Endometrial microvascular endothelial cells (primary cell): ENCODE data around the gene FLNA. TPM values are rescaled to one million over a fixed set of nuclear protein-coding genes. Genes with fewer than 3 reads are reported as not detected.

Experiments used
- in situ Hi-C: cut with HindIII; loops from 2 replicates; pipeline ENCODE4 v1.10.0; 2017; ENCODE audit warnings: low sequenced_read_pairs, low pct_unique_long_range_greater_than_20kb; ENCODE audit errors: inconsistent ontology term
- total RNA-seq: library from RNA; depleted of rRNA; stranded (reverse); fragments of >200 nt; gene quantifications from one replicate; pipeline ENCODE4 v1.2.3, GENCODE V29; 2015; ENCODE audit errors: inconsistent ontology term

The FLNA gene
- total RNA-seq, 1 donor from 2014 or later = 1,820 TPM

DNA sequence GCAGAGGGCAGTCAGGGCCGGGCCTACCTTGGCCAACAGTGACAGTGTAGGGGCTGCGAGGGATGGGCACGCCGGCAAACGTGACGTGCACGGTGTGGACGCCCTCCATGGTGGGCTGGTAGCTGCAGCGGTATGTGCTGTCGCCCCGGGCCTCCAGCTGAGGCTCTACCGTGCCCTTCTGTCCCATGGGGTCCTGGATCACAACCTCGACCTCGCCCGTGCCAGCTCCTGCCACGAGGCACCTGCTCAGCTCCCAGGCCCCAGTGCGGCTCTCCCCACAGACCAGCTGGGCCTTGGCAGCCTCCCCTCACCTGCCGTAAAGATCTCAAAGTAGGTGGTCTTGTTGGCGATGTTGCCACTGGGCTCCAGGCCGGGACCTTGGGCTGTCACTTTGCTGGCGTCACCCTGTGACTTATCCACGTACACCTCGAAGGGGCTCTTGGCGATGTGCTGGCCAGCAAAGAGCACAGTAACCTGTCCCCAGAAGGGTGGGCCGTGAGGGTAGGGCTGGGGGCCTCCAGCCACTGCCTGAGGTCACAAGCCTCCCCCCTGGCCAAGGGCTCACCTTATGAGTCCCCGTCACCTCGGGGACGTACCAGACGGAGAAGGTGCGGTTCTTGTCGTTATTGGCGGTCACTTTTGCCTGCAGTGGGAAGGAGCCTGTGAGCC, 8.3 kb downstream of the FLNA start:
- in situ Hi-C loops = no loop called here

DNA sequence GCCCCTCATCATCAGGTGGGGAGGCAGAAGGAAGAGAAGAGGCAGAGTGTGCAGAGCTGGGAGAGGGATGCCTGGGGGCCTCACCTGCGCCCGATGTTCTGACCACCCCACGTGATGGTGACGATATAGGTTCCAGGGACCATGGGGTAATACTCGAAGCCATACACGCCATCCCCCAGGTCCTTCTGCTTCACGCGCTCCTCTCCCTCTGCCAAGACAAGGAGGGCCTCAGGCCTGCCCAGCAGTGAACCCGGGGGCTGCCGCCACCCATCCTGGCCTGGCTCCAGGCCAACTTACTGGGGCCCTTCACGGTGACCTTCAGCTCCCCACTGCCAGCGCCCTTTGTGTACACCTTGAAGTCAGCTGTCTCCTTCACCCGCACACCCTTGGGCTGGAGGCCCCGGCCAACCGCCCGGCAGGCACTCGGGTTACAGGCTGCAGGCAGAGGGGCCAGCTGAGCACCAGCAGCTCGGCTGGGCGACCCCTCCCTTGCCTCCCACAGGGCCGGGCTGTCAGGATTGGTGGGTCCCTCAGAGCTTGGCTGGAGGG, 9.3 kb downstream of the FLNA start:
- in situ Hi-C loops = no loop called here

DNA sequence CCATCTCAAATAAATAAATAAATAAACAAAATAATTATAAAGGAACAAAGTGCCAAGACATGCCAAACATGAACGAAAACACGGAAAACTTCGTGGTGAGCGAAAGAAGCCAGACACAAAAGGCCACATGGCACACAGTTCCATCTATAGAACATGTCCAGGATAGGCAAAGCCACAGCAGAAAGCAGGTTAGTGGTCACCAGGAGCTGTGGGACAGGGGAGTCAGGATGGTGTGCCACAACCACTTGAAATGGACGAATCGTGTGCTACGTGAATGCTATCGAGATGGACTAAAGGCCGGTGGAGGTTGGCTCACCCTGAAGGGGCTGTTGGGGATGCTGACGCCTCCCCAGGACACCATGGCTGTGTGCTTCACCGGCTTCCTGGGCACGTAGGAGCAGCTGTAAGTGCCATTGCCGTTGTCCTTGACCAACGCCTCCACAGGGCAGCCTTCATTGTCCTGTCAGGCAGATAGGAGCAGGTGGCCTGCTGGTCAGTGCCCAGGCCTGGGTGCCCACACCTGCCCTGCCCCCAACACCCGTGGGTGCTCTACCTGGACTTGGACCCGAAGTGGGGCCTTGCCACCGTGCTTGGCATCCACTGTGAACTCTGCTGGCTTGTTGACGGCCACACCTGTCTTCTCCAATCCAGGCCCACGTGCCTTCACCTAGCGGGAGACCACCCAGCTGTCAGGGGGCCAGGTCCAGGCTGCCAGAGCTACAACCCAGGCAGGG, 10.6 kb downstream of the FLNA start:
- in situ Hi-C loops = no loop called here

DNA sequence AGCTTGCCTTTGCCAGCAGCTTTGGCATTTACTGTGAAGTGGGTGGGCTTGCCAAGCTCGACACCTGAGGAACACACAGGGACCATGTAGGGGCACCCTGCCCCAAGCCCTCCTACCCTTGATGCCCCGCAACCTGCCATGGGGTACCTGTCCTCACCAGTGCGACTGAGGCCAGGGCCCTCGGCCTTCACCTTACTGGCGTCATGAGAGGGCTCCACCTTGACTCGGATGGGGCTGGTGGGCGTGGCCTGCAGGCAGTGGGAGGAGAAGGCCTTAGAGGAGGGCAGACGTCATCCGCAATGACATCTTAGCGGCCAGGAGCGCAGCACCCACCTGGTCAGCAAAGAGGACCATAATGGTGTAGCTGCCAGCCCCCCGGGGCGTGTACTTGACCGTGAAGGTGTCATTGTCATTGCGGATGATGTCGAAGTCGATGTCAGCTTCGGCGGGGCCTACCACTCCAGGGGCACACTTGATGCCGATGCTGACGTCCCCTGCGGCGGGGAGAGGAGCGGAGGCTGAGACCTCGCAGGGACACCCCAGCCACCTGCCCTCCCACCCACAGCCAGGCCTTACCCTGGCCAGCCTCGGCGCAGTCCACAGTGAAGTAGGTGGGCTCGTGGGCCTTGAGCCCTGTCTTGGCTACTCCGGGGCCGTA, 12.2 kb downstream of the FLNA start:
- in situ Hi-C loops = no loop called here

DNA sequence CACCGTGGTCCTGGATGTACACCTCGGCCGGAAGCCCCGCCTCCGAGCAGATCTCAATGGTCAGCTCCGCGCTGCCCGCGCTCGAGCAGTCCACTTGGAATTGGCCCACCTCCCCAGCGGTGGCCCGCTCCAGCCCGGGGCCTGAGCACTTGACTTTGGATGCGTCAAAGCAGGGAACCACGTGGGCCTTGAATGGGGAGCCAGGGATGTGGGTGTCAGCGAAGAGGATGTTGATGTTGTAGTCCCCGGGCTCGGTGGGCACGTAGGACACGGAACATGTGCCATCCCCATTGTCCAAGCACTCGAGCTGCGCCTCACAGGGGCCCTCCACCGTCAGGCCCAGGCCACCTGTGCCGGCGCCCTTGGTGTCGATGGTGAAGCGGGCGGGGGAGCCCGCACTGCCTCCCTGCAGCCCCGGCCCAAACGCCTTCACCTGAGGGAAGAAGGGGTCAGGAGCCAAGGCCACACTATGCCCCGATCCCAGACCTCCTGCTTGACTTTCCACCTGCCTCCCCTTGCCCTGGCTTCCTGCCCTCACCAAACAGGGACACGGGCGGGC, 14.2 kb downstream of the FLNA start:
- in situ Hi-C loops = no loop called here

DNA sequence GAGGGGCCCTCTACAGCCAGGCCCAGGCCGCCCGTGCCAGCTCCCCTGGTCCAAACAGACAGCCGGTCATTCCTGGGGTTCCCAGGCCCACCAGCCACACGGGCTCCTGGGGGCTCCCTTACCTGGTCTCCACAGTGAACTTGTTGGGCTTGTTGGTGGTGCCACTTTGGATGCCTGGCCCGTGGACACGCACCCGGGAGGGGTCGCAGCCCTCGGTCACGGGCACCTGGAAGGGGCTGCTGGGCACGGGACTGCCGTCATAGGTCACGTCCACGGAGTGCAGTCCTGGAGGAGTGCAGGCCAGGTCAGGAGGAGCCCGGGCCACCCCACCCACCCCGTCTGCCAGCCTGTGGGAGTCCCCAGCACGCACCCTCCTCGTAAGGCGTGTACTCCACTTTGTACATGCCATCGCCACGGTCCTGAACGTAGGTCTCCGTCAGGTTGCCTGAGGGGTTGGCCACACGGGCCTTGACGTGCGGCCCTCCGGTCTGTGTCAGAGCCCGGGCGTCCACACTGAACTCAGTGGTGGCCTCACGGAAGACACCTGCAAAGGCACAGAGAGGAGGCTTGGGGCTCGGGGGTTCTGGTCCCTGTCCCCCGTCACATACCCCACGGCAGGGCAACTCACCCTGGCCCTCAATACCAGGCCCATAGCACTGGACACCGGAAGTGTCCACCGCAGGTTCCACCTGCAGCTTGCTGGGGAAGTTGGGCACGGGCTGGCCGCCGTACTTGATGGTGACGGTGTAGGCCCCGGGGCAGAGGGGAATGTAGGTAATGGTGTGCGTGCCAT, 14.9 kb downstream of the FLNA start:
- in situ Hi-C loops = no loop called here

DNA sequence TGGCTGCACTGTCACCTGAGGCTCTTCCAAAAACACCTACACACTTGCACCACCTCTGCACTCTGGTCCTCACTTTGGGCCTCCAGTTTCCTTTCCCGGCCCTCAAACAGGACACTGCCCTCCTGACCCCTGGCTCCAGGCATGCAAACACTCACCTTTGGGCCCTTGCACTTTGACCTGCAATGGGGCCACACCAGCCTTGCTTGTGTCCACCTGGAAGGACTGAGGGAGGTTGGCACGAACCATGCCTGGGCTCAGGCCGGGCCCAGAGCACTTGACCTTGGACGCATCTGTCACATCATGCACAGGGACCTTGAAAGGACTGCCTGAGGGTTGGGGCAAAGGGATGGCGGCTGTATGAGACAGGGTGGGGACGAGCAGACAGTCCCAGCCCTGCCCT, 15.6 kb downstream of the FLNA start:
- in situ Hi-C loops = no loop called here

DNA sequence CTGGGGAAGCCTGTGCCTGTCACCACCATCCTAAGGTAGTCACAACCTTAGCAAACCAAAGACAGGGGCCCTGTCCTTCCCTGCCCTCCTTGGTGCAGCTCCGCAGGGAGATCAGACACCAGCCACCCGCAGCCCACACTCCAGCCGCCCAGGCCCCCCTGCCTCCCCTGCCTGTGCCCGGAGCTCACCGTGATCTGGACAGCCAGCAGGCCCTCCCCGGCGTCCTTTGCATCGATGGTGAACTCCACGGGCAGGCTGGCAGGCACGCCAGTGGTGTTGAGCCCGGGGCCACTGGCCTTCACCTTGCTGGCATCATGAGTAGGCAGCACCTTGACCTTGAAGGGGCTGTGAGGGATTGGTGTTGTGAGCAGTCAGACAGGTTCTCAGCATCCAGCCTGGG, 16.4 kb downstream of the FLNA start:
- in situ Hi-C loops = no loop called here

DNA sequence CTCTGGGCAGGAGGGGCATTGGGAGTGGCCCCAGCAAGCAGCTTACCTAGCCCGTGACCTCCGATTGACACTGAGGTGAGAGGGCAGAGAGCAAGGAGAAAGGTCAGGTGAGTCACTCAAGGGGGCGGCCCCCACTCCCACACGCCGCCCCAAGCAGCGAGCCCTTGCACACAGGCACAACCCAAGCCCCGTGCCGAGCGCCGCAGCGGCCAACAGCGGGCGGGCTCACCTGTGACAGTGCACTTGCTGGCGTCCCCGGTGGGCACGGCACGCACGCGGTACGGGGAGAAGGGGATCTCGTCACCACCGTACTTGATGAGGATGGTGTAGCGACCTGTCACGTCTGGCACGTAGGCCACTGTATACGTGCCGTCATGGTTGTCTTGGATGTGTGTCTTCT, 17.2 kb downstream of the FLNA start:
- in situ Hi-C loops = no loop called here

DNA sequence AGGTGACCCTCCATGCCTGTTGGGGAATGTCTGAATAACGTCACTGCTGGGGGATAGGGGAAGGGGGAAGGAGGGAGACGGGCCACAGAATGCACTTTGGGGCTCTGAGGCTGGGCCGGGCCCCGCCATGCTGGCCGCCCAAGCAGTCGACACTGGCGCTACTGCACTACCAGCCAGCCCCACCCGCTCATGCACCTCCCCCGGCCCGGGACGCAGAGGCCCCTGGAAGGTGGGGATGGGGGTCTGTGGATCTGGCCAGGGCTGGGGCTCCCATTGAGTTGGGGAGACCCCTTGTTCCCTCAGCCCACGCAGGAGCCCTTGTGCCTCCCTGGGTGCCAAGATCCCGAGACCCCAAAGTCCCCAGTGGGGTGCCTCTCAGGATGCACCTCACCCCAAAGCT, 17.8 kb downstream of the FLNA start:
- in situ Hi-C loops = no loop called here

DNA sequence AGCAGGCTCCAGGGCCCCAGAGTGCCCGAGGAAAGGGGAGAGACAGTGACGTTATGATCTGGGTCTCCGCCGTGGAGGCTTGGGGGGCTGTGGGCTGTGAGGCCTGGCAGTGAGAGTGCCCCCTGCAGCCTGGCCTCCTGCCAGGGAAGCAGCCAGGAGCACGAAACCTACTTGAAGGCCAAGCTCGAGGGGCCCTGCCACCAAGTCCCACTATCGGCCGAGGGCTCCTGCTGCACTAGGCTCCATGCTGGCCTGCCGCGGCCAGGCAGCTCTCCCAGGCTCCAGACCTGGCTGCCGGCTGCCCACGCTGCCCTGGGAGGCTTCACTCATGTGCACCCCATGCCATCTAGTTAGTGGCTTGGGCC, 18.7 kb downstream of the FLNA start:
- in situ Hi-C loops = no loop called here

DNA sequence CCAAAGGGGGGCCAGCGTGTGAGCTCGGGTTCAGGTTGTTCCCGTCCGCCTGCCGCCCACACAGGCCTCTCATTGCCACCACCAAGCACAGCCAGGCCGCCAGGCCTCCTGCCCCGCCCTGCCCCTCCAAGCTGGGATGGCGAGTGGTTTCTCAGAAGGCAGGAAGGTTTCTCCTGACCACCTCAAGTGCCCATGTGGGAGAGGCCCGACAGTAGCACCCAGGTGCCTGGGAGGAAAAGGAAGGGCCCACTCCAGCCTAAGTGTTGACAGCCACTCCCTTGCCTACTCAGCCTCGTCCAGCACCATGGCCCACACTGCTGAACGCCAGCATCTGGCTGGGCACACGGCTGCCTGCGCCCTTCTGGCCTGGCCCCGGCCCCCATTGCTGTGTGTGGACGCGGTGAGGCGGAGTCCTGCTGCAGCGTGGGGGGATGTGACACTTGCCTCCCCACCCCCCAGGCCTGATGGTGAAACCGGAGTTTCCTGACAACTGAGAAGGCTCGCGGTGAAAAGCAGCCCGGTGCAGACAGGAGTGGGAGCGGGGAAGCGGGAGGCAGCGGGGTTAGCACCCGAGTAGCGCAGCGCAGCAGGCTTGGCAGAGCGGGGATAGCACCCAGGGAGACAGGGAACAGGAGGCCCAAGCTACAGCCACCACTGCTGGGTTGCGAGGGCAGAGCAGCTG, 19.2 kb downstream of the FLNA start:
- in situ Hi-C loops = no loop called here

DNA sequence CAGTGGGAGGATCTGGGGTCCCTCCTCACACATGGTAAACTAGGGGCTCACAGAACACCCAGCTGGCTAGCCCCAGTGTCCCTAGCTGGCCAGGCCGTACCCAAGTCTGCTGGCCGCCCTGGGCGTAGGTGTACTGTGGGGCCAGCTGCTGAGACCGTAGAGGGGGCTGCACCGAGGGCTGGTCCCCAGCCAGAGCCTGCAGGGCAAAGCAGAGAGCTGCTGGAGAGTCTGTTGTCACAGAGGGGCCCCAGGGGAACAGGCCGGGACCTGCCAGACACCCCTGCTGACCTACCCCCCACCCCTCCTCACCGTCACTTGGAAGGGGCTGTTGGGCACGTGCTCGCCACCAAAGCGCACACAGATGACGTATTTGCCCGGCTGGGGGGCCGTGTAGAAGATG, 19.9 kb downstream of the FLNA start:
- in situ Hi-C loops = no loop called here

DNA sequence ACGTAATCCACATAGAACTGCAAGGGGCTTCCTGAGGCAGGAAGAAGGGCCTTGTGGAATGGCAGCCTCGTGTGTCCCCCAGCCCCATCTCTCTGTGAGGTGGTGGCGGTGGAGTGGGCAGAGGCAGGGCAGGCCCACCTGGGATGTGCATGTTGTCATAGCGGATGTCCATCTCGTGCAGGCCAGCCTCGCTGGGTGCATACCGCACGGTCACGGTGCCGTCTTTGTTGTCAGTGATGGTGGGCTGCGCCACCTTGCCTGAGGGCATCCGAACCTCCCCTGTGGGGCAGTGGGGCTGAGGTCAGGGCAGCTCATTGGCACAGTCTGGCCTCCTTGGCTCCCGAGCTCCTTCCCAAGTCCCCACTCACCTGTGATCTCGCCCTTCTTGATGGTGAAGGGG, 20.4 kb downstream of the FLNA start:
- in situ Hi-C loops = no loop called here

DNA sequence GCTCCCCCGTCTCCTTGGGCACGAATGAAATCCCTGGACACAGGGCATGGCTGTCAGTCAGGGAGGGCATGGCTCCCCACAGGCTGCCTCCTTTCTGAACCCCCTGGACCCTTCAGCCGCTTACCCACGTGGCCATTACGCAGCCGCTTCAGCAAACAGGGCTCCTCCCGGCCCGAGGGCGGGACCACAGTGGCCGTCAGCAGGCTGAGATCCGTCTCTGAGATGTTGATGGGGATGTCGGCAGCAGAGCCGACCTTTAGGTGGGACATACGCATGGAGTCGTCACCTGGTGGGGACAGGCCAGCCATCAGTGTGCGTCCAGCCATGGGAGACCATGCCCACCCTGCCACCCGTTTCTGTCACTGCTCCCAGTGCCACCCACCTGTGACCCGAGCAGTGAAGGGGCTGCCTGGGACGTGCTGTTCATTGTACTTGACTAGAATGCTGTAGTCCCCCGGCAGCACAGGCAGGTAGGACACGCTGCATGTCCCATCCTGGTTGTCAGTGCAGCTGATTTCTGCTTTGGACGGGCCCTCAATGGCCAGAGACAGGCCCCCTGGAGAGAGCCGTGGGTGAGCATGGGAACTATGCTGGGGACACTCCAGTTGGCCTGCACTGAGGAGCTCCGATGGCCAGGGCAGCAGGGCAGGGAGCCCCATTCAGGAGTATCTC, 21.1 kb downstream of the FLNA start:
- in situ Hi-C loops = no loop called here

DNA sequence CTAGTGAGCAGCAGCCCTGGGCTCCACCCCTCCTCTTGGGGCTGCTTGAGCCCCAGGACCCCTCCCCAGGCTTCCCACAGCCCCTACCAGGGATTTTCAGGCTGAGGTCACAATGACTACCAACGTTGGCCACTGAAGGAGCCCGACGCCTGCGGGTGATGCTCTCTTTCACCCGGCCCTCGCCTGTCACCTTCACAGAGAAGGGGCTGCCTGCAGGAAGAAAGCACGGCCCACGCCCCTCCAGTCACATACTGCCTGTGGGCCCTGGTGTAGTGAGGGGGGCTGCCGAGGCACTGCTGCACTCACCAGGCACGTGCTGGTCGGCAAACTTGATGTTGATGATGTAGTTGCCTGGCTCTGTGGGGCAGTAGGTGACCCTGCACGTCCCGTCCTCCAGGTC, 22.0 kb downstream of the FLNA start:
- in situ Hi-C loops = no loop called here

DNA sequence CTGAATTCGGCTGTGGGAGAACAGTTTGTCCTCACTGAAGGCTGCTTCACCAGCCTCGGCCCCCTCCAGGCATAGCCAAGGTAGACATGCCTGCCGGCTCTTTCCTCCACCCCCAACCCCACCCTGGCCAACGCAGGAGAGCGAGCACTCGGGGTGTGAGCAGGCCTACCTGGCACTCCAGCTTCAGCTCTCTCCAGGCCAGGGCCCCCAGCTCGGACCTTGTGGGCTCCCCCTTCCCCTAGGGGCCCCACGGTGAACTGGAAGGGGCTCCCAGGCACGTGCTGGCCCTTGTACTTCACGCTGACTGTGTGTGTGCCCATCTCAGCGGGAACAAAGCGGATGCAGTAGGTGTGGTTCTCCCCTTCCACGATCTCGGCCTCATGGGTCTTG, 22.4 kb downstream of the FLNA start:
- in situ Hi-C loops = no loop called here
